ENCODE data around the gene HSD17B3.
"Not testable (repeated sequence)": the region's sequence is repeated elsewhere in the genome, so short reads cannot be mapped to it uniquely, and the experiment has no call there.

HSD17B3 gene

GRCh38 chr9:96192710-96193109, 109.3 kb downstream of the HSD17B3 start:
- DNase-seq: no peak

- no peak for DNase-seq
These were observed 112.0 kb downstream of the HSD17B3 start for GRCh38 chr9:96189995-96190394.

DNA sequence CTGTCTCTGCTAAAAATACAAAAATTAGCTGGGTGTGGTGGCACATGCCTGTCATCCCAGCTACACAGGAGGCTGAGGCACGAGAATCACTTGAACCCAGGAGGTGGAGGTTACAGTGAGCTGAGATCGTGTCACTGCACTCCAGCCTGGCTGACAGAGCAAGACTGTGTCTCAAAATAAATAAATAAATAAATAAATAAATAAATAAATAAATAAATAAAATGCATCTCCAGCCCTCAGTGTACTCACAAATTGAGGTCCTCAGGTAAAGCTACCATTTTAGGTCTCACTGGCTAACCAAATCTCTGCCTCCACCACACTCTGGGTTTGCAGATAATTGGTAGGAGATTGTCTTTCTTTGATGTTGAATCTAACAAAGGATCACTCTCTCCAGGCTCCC, 112.4 kb downstream of the HSD17B3 start:
- not testable (repeated sequence) for DNase-seq

- DNase-seq: no peak
These were observed 113.4 kb downstream of the HSD17B3 start for GRCh38 chr9:96188571-96188970.

DNA sequence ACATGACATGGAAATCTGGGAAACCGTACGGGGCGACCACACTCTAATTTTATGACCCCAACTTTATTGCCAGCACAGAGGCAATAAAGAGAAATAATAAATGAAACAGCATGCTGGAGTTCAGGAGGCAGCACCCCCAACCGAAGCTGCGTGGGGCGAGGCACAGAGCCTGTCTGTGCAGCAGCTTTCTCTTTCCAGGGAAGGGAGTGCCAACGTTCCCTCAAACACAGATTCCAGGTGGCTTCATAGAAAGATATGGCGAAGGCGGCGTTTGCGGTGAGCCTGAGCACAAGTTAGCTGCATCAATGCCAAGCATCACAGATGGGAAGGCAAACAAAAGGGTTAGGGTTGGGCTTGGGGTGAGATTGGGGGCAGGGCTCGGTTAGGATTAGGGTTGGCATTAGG, 114.8 kb downstream of the HSD17B3 start:
- DNase-seq: no peak

DNA sequence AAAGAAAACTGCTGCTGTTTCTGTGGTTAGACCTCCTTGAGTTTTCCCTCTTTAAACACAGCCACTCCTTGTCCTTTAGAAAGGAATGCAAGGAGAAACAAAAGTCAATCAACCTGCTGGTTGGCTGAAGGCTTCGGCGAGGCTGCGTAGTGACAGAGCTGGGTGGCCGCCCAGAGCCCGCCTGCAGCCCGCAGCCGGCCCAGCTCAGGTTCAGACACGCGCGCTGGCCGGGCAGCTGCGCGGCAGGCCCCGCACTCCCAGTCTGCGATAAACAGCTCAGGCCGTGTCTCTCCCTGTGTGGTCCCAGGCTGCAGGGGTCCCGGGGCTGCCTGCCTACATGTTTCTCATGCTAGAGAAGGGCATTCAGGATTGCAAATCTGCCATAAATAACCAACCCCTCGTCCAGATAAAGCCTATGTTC, 115.4 kb downstream of the HSD17B3 start:
- DNase-seq: no peak

GRCh38 chr9:96185518-96186156, 116.3 kb downstream of the HSD17B3 start:
- DNase-seq: no peak
